ENCODE results near the gene MAN2B2. TPM values are rescaled to one million over a fixed set of nuclear protein-coding genes. Genes with fewer than 3 reads are reported as not detected.
"Not testable (repeated sequence)": the region's sequence is repeated elsewhere in the genome, so short reads cannot be mapped to it uniquely, and the experiment has no call there.

MAN2B2 gene
- total RNA-seq, 1 experiment from 2014 or later = 5.0 TPM

- Histone ChIP-seq H3K9me3 (no peaks in the 10 kb centered on the region), H3K36me3 (no peaks in the 10 kb centered on the region), H3K27me3 (no peaks in the 10 kb centered on the region), H3K4me3 (no peak overlapping the region)
- DNase-seq = no peak
These were observed 57.1 kb downstream of the MAN2B2 start for GRCh38 chr4:6632125-6632524.

- DNase-seq = no peak
- Histone ChIP-seq H3K36me3 (no peaks in the 10 kb centered on the region), H3K4me3 (no peak overlapping the region), H3K9me3 (no peaks in the 10 kb centered on the region), H3K27me3 (no peaks in the 10 kb centered on the region)
These were observed 58.3 kb downstream of the MAN2B2 start for GRCh38 chr4:6633091-6633906.

GRCh38 chr4:6634746-6635145 lies 59.8 kb downstream of the MAN2B2 start:
- no peak overlapping the region for H3K4me3 ChIP-seq
- no peak for DNase-seq
- H3K27me3 ChIP-seq = no peaks in the 10 kb centered on the region
- H3K36me3 ChIP-seq = no peaks in the 10 kb centered on the region
- no peaks in the 10 kb centered on the region for H3K9me3 ChIP-seq

GRCh38 chr4:6639137-6639680 lies 64.2 kb downstream of the MAN2B2 start:
- Histone ChIP-seq H3K27me3 (no peaks in the 10 kb centered on the region), H3K36me3 (peaks cover 21% of the 10 kb centered on the region), H3K9me3 (no peaks in the 10 kb centered on the region), H3K4me3 (no peak overlapping the region)
- DNase-seq = no peak

- peak; percentile 91 for DNase-seq
- peak within 1 kb of the TSS; percentile 94 for H3K4me3 ChIP-seq
- H3K36me3 ChIP-seq = peaks cover 21% of the 10 kb centered on the region
- H3K27me3 ChIP-seq = no peaks in the 10 kb centered on the region
- H3K9me3 ChIP-seq = no peaks in the 10 kb centered on the region
These were observed 65.5 kb downstream of the MAN2B2 start, which contains the start of gene MRFAP1 for GRCh38 chr4:6640292-6641163. Gene MRFAP1 (plus strand): TSS chr4:6640685. CDS start chr4:6640863, 178 bp downstream.

- Histone ChIP-seq H3K36me3 (peaks cover 21% of the 10 kb centered on the region), H3K4me3 (peak overlapping the region; percentile 94), H3K9me3 (no peaks in the 10 kb centered on the region), H3K27me3 (no peaks in the 10 kb centered on the region)
- DNase-seq = peak; percentile 44
These were observed 66.4 kb downstream of the MAN2B2 start for GRCh38 chr4:6641164-6641970.

- H3K4me3 ChIP-seq = peak overlapping the region; percentile 94
- no peaks in the 10 kb centered on the region for H3K27me3 ChIP-seq
- no peak for DNase-seq
- peaks cover 21% of the 10 kb centered on the region for H3K36me3 ChIP-seq
- H3K9me3 ChIP-seq = no peaks in the 10 kb centered on the region
These were observed 67.0 kb downstream of the MAN2B2 start for GRCh38 chr4:6641971-6642320.

GRCh38 chr4:6643141-6643847 lies 68.3 kb downstream of the MAN2B2 start:
- no peak for DNase-seq
- Histone ChIP-seq H3K36me3 (peaks cover 21% of the 10 kb centered on the region), H3K4me3 (no peak overlapping the region), H3K27me3 (no peaks in the 10 kb centered on the region), H3K9me3 (no peaks in the 10 kb centered on the region)

GRCh38 chr4:6644792-6645530 lies 70.0 kb downstream of the MAN2B2 start:
- no peak for DNase-seq
- Histone ChIP-seq H3K4me3 (no peak overlapping the region), H3K27me3 (no peaks in the 10 kb centered on the region), H3K36me3 (peaks cover 21% of the 10 kb centered on the region), H3K9me3 (no peaks in the 10 kb centered on the region)

- Histone ChIP-seq H3K4me3 (no peak overlapping the region), H3K36me3 (peaks cover 13% of the 10 kb centered on the region), H3K9me3 (no peaks in the 10 kb centered on the region), H3K27me3 (no peaks in the 10 kb centered on the region)
- DNase-seq = no peak
These were observed 72.2 kb downstream of the MAN2B2 start for GRCh38 chr4:6647169-6647568.

- no peak overlapping the region for H3K4me3 ChIP-seq
- no peak for DNase-seq
- H3K27me3 ChIP-seq = no peaks in the 10 kb centered on the region
- H3K36me3 ChIP-seq = peaks cover 7% of the 10 kb centered on the region
- no peaks in the 10 kb centered on the region for H3K9me3 ChIP-seq
These were observed 72.7 kb downstream of the MAN2B2 start for GRCh38 chr4:6647582-6648230.

GRCh38 chr4:6649216-6649615 lies 74.2 kb downstream of the MAN2B2 start:
- no peaks in the 10 kb centered on the region for H3K27me3 ChIP-seq
- no peak for DNase-seq
- H3K36me3 ChIP-seq = no peaks in the 10 kb centered on the region
- no peaks in the 10 kb centered on the region for H3K9me3 ChIP-seq
- no peak overlapping the region for H3K4me3 ChIP-seq

- not testable (repeated sequence) for H3K27me3 ChIP-seq
These were observed 79.2 kb downstream of the MAN2B2 start for GRCh38 chr4:6654211-6654610.

GRCh38 chr4:6655291-6655690 lies 80.3 kb downstream of the MAN2B2 start:
- not testable (repeated sequence) for H3K9me3 ChIP-seq, DNase-seq, H3K36me3 ChIP-seq, H3K4me3 ChIP-seq, H3K27me3 ChIP-seq

More at GRCh38 chr4:6654211-6654610, 79.2 kb downstream of the MAN2B2 start:
- DNase-seq, H3K36me3 ChIP-seq, H3K9me3 ChIP-seq, H3K4me3 ChIP-seq: not testable (repeated sequence)

GRCh38 chr4:6655924-6656323 lies 80.9 kb downstream of the MAN2B2 start:
- Histone ChIP-seq H3K27me3 (no peaks in the 10 kb centered on the region), H3K9me3 (no peaks in the 10 kb centered on the region), H3K36me3 (no peaks in the 10 kb centered on the region), H3K4me3 (no peak overlapping the region)
- DNase-seq = no peak

Data from MG63 (cell line).